Heart left ventricle (tissue), 13 donors: Measurements from ENCODE around the gene LDAF1.

ENCODE experiments used
- POLR2A ChIP-seq, 2 donors: fragments of 450-650 bp; IDR thresholded peaks; one replicate each; pipeline ENCODE4 v1.6.1; 2017; ENCODE audit warnings: antibody characterized with exemption in 2 of 2, mild to moderate bottlenecking in 2 of 2, moderate library complexity in 2 of 2
- TF ChIP-seq, protein P1 (sequence below), 12 donors: fragments of 200-600 bp; sonication (generic) in 4 of 12; IDR thresholded peaks; one replicate each; pipeline versions ENCODE4 v1.5.0 to v1.8.0; 2018 to 2022; ENCODE audit warnings: antibody characterized with exemption in 12 of 12, mild to moderate bottlenecking in 5 of 12
- donor health status: ischemic (EF 13 %, LVEDD 7.1; RV severe dilation, severe dysfunction).
- donor health status: DM: no; HTN: yes; CAD: no.
- donor health status: DM: no; HTN: no; CAD: no.
- donor health status: ischemic (EF 25% LVEDD 6.9; RV normal size, moderate dysfunction).
- donor health status: ischemic (EF 25% LVEDD 5.7; RV mildly dilated, moderate dysfunction).
- donor health status: ischemic (EF 35%, LVEDD 5.7; RV mildly dilated, moderate dysfunction).
- donor health status: nonischemic (EF 11% LVEDD 7.7; RV severe dilation, severe dysfunction).
- donor health status: DM: yes; HTN: yes; CAD: no.
- donor health status: PGD.
- donor health status: ischemic (EF 29% LVEDD 5.4; RV normal size, mild dysfunction).
- donor health status: nonischemic (EF 23%, LVEDD 6.1; RV moderate dilation, normal function).

DNA sequence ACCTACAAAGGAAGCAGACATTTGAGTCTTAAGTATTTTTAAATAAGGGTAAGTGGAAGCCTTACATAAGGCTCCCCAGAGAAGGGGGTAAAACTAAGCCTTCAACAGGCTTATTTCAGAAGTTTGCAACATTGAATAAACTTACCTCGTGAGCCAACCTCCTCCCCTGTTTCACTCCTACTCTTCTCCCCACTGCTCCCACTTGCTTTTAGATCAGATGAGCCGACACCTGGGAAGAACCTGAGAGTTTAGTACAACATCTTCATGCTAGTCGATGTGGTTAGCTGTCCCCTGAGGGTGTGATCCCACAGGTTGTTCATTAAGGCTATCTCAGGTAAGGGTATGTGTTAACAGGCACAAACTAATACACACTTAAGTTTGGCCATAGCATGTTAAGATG is 39.1 kb downstream of the LDAF1 start:
- TF ChIP-seq, protein P1, sequence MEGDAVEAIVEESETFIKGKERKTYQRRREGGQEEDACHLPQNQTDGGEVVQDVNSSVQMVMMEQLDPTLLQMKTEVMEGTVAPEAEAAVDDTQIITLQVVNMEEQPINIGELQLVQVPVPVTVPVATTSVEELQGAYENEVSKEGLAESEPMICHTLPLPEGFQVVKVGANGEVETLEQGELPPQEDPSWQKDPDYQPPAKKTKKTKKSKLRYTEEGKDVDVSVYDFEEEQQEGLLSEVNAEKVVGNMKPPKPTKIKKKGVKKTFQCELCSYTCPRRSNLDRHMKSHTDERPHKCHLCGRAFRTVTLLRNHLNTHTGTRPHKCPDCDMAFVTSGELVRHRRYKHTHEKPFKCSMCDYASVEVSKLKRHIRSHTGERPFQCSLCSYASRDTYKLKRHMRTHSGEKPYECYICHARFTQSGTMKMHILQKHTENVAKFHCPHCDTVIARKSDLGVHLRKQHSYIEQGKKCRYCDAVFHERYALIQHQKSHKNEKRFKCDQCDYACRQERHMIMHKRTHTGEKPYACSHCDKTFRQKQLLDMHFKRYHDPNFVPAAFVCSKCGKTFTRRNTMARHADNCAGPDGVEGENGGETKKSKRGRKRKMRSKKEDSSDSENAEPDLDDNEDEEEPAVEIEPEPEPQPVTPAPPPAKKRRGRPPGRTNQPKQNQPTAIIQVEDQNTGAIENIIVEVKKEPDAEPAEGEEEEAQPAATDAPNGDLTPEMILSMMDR (IDR thresholded peaks at IDR 0.05) = no peak
- no peak for TF ChIP-seq POLR2A (IDR thresholded peaks at IDR 0.05)
